Astrocyte of the spinal cord (primary cell): Measurements from ENCODE around the gene DCLK2.

Experiments
- DNase-seq: peaks from one replicate; pipeline ENCODE4 v3.0.0; 2011; ENCODE audit warnings: low read depth, low spot score
- H3K4me3 ChIP-seq: 2 replicates; pipeline ENCODE4 v1.5.1; 2011; ENCODE audit warnings: low read depth, mild to moderate bottlenecking, low read length, moderate library complexity
- CTCF ChIP-seq: IDR thresholded peaks from 2 replicates; pipeline ENCODE4 v1.5.1; 2012; ENCODE audit warnings: low read depth, mild to moderate bottlenecking, low read length, inconsistent platforms
- in situ Hi-C: cut with HindIII; loops from 2 replicates; pipeline ENCODE4 v1.10.0; 2017; ENCODE audit warnings: low sequenced_read_pairs

The DCLK2 gene

GRCh38 chr4:150039274-150040127 is 38.7 kb upstream of the DCLK2 start:
- no peak overlapping the region for H3K4me3 ChIP-seq
- no peak for DNase-seq
- in situ Hi-C loops: no loop called here
- no peak for TF ChIP-seq CTCF

GRCh38 chr4:150044517-150044916 is 33.7 kb upstream of the DCLK2 start:
- no peak for TF ChIP-seq CTCF
- in situ Hi-C loops: no loop called here
- DNase-seq: no peak

GRCh38 chr4:150045410-150045809 is 32.8 kb upstream of the DCLK2 start:
- in situ Hi-C loops: no loop called here
- DNase-seq: no peak
- no peak for TF ChIP-seq CTCF
- H3K4me3 ChIP-seq: no peak overlapping the region

More at GRCh38 chr4:150044517-150044916, 33.7 kb upstream of the DCLK2 start:
- H3K4me3 ChIP-seq: no peak overlapping the region

- no peak for DNase-seq
- H3K4me3 ChIP-seq: no peak overlapping the region
- in situ Hi-C loops: no loop called here
- no peak for TF ChIP-seq CTCF
Observed at GRCh38 chr4:150046728-150047217, 31.5 kb upstream of the DCLK2 start.

GRCh38 chr4:150047546-150047945 is 30.7 kb upstream of the DCLK2 start:
- no peak overlapping the region for H3K4me3 ChIP-seq
- TF ChIP-seq CTCF: no peak
- in situ Hi-C loops: no loop called here
- DNase-seq: no peak

- in situ Hi-C loops: no loop called here
- DNase-seq: no peak
Observed at GRCh38 chr4:150049682-150050081, 28.6 kb upstream of the DCLK2 start.

More at GRCh38 chr4:150049682-150050081, 28.6 kb upstream of the DCLK2 start:
- no peak overlapping the region for H3K4me3 ChIP-seq
- TF ChIP-seq CTCF: no peak
